GM23248 (cell line): ENCODE data around the gene UBL5.

Source experiments
- EZH2 ChIP-seq: fragments of 200-600 bp; sonication (generic); IDR thresholded peaks from 2 replicates; pipeline ENCODE4 v1.6.1; 2018; ENCODE audit warnings: antibody characterized with exemption, mild to moderate bottlenecking; ENCODE audit not compliant: insufficient read depth, poor library complexity, severe bottlenecking
- EZH2phosphoT487 ChIP-seq: fragments of 200-600 bp; sonication (generic); IDR thresholded peaks from 2 replicates; pipeline ENCODE4 v1.6.1; 2018; ENCODE audit warnings: antibody characterized with exemption, moderate library complexity, mild to moderate bottlenecking, low read depth; ENCODE audit not compliant: insufficient read depth

DNA sequence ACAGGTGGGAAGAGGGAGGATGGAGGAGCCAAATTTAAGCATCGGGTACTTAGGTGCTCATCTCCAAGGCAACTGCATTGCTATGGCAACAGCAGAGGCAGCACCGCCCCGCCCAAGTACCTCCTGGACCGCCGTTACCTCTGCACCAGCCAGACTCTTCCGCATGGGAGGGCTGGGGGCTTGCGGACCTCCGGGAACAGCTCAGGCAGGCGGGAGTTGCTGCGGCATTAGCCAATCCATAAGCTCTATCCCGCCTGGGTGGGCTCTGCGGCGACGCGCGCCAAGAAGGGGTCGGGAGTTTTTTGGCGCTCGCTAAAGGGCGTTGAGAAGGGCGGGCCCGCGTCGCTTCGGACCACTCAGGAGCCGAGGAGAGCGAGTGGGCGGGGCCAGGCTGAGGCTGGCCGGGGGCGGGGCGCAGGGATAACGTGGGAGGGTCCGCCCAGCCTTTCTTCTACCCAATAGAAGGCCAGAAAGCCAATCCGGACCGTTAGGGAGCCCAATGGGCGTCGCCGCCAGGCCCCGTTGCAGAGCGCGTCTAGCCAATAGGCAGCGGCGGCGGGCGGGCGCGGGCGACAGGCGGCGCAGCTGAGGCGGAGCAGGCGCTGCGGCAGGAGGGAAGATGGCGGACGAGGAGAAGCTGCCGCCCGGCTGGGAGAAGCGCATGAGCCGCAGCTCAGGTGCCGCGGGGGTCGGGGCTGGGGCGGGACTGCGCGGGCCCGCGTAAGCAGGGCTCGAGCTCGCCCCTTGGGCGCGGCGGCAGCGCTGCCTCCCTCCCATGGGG, 7.2 kb downstream of the UBL5 start, which contains the start of gene PIN1:
- TF ChIP-seq EZH2 = no peak
- TF ChIP-seq EZH2phosphoT487 = no peak
